Measurements from ENCODE around the gene SLC35F1. TPM values are rescaled to one million over a fixed set of nuclear protein-coding genes. Genes with fewer than 3 reads are reported as not detected.

SLC35F1 gene
- total RNA-seq, 5 donors from 2014 or later (not counting 1 experiment from before 2014, with no cell fraction given) = not detected

DNA sequence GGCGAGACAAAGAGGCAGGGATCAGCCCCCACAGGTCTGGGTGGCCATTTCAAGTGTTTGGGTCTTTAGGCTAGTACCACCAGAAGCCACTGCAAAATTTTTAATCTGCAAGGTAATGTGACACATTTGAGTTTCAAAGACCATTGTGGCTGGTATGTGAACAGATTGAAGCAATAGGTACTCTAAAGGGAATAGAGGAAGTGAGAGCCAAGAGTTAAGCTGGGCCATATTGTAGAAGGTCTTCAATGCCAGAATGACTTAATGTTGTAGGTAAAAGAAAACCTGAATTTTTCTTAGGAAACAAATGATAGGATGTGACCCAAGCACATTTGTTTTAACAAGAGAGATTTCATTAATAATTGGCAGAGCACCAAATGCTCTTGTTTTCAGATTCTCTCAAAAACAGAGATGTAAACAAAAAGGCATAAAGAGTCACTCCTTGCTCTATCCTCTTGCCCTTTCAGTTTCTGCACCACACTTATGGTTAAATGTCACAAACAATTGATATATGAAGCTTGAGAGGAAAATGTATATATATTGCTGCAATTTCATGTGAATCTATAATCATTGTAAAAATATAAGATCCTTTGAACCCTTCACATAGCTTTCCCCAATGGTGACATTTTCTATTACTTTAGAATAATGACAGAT is 333.9 kb downstream of the SLC35F1 start:
- Histone ChIP-seq H3K9me3 (no peaks in the 10 kb centered on the region), H3K27ac (ENCODE audit: low read length) (no peak overlapping the region), H3K4me1 (ENCODE audit: control insufficient read depth in 1 of 2, extremely low read depth in 1 of 2, insufficient read depth in 2 of 2, low read length in 2 of 2) (no peaks in the 10 kb centered on the region), H3K4me3 (ENCODE audit: control insufficient read depth in 1 of 2, extremely low read depth in 1 of 2, low read length in 1 of 2) (no peak overlapping the region), H3K36me3 (ENCODE audit: control insufficient read depth in 2 of 2, extremely low read depth in 1 of 2, insufficient read depth in 1 of 2, low read length in 1 of 2) (no peaks in the 10 kb centered on the region), H3K27me3 (replicated peaks in 1 of 2; ENCODE audit: control insufficient read depth in 2 of 2, extremely low read depth in 1 of 2, insufficient read depth in 2 of 2, low read length in 1 of 2) (peaks cover 0 to 5% of the 10 kb centered on the region in 2 experiments)
- CTCF ChIA-PET = no interaction called here
- peaks cover 30 to 55% of the 10 kb centered on the region in 2 donors for H3K27me3 Mint-ChIP-seq
- WGBS (ENCODE audit: insufficient coverage) = 71% methylated on average over 1 of the region's 1 CpG
- no peaks in the 10 kb centered on the region for H3K9me3 Mint-ChIP-seq
- H3K4me1 Mint-ChIP-seq = no peaks in the 10 kb centered on the region
- POLR2A ChIA-PET = interaction anchor here in 1 of 2 donors (0.6 kb wide), 1 partner anchor 229 kb away, joined by 5 read pairs; no protein-coding TSS in a partner anchor
- ATAC-seq (replicated peaks in 1 of 4) (no peak), DNase-seq (no peak)
- no peaks in the 10 kb centered on the region for H3K36me3 Mint-ChIP-seq
- H3K4me3 Mint-ChIP-seq = no peak overlapping the region
- no peak overlapping the region for H3K27ac Mint-ChIP-seq

DNA sequence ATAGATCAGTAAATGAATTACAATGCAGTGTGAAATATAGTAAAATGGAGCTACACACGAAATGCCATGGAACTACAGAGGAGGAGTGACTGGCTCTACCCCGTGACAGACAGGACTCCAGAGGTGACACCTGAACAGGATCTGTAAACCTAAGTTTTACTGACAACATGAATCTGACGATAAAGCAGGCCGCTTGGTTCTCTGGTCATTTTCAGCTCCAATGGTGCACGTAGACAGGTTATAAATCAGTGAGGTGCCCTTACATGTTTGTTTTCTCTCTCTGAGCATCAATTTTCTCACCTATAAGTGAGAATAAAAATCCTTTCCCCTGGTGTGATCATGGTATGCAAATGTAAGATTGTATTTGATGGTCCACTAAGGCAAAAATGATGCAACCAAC is 339.3 kb downstream of the SLC35F1 start:
- no peak for DNase-seq
- peaks cover 0 to 2% (median 0%) of the 10 kb centered on the region in 3 donors for H3K4me1 Mint-ChIP-seq
- no peak overlapping the region for H3K4me3 Mint-ChIP-seq
- peaks cover 0 to 5% of the 10 kb centered on the region in 2 experiments for H3K27me3 ChIP-seq (replicated peaks in 1 of 2; ENCODE audit: control insufficient read depth in 2 of 2, extremely low read depth in 1 of 2, insufficient read depth in 2 of 2, low read length in 1 of 2)
- ATAC-seq (replicated peaks in 1 of 4) = no peak
- H3K27ac ChIP-seq (ENCODE audit: low read length) = no peak overlapping the region
- no peaks in the 10 kb centered on the region for H3K9me3 ChIP-seq
- peaks cover 34 to 43% of the 10 kb centered on the region in 2 donors for H3K27me3 Mint-ChIP-seq
- H3K27ac Mint-ChIP-seq = no peak overlapping the region
- ChIA-PET POLR2A (no interaction called here), CTCF (no interaction called here)
- 76% methylated on average over 4 of the region's 5 CpGs for WGBS (ENCODE audit: insufficient coverage)
- no peaks in the 10 kb centered on the region for H3K4me1 ChIP-seq (ENCODE audit: control insufficient read depth in 1 of 2, extremely low read depth in 1 of 2, insufficient read depth in 2 of 2, low read length in 2 of 2)
- H3K9me3 Mint-ChIP-seq = no peaks in the 10 kb centered on the region
- no peaks in the 10 kb centered on the region for H3K36me3 ChIP-seq (ENCODE audit: control insufficient read depth in 2 of 2, extremely low read depth in 1 of 2, insufficient read depth in 1 of 2, low read length in 1 of 2)
- no peak overlapping the region for H3K4me3 ChIP-seq (ENCODE audit: control insufficient read depth in 1 of 2, extremely low read depth in 1 of 2, low read length in 1 of 2)
- H3K36me3 Mint-ChIP-seq = no peaks in the 10 kb centered on the region

DNA sequence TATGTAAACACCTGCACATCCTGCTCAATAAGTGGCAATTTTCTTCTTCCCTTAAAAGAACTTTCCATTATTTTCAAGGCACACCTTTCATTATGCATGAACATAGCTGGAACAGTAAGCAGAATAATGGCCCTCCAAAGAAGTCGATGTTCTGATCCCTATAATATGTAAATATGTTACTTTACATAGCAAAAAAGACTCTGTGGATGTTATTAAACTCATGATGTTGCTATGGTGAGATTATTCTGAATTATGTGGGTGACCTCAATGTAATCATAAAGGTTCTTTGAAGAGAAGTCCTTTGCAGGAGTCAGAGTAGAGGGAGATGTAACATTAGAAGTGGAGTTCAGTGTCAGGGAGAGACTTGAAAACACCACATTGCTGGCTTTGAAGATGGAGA is 341.1 kb downstream of the SLC35F1 start:
- no peaks in the 10 kb centered on the region for H3K4me1 ChIP-seq (ENCODE audit: control insufficient read depth in 1 of 2, extremely low read depth in 1 of 2, insufficient read depth in 2 of 2, low read length in 2 of 2)
- ATAC-seq (replicated peaks in 1 of 4) = no peak
- Mint-ChIP-seq H3K36me3 (no peaks in the 10 kb centered on the region), H3K4me1 (peaks cover 0 to 2% (median 0%) of the 10 kb centered on the region in 3 donors), H3K27me3 (peaks cover 27 to 33% of the 10 kb centered on the region in 2 donors), H3K4me3 (no peak overlapping the region), H3K27ac (no peak overlapping the region), H3K9me3 (no peaks in the 10 kb centered on the region)
- H3K27me3 ChIP-seq (replicated peaks in 1 of 2; ENCODE audit: control insufficient read depth in 2 of 2, extremely low read depth in 1 of 2, insufficient read depth in 2 of 2, low read length in 1 of 2) = peaks cover 0 to 5% of the 10 kb centered on the region in 2 experiments
- CTCF ChIA-PET = no interaction called here
- no peaks in the 10 kb centered on the region for H3K36me3 ChIP-seq (ENCODE audit: control insufficient read depth in 2 of 2, extremely low read depth in 1 of 2, insufficient read depth in 1 of 2, low read length in 1 of 2)
- no peak overlapping the region for H3K4me3 ChIP-seq (ENCODE audit: control insufficient read depth in 1 of 2, extremely low read depth in 1 of 2, low read length in 1 of 2)
- no peaks in the 10 kb centered on the region for H3K9me3 ChIP-seq
- H3K27ac ChIP-seq (ENCODE audit: low read length) = no peak overlapping the region
- POLR2A ChIA-PET = no interaction called here
- no CpG with 5 or more reads among the region's 1 CpG for WGBS (ENCODE audit: insufficient coverage)
- no peak for DNase-seq

DNA sequence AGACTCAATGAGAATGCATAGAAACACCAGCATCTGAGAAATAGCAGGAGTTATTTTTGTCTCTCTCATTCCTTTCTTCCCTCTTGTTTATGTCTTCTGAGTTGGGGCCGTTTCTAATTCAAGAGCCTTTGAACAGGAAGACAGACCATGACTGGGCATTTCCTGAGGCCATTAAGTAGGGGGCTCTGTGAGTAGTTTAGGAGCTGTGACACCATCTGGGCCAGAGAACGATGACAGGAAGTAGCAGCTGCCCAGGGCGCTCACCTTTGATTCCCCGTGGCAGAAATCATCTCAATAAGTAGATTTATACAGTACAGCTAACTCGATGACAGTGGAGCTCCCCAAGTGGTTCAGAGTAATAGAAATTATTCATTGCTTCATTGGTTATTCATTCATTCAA is 342.6 kb downstream of the SLC35F1 start:
- H3K36me3 ChIP-seq (ENCODE audit: control insufficient read depth in 2 of 2, extremely low read depth in 1 of 2, insufficient read depth in 1 of 2, low read length in 1 of 2) = no peaks in the 10 kb centered on the region
- no peak overlapping the region for H3K27ac ChIP-seq (ENCODE audit: low read length)
- CTCF ChIA-PET = no interaction called here
- no peaks in the 10 kb centered on the region for H3K4me1 ChIP-seq (ENCODE audit: control insufficient read depth in 1 of 2, extremely low read depth in 1 of 2, insufficient read depth in 2 of 2, low read length in 2 of 2)
- no peaks in the 10 kb centered on the region for H3K9me3 Mint-ChIP-seq
- no peaks in the 10 kb centered on the region for H3K9me3 ChIP-seq
- no peak overlapping the region for H3K27ac Mint-ChIP-seq
- ATAC-seq (replicated peaks in 1 of 4) (no peak), DNase-seq (no peak)
- H3K4me1 Mint-ChIP-seq = peaks cover 0 to 2% (median 0%) of the 10 kb centered on the region in 3 donors
- no peak overlapping the region for H3K4me3 Mint-ChIP-seq
- H3K4me3 ChIP-seq (ENCODE audit: control insufficient read depth in 1 of 2, extremely low read depth in 1 of 2, low read length in 1 of 2) = no peak overlapping the region
- no peaks in the 10 kb centered on the region for H3K36me3 Mint-ChIP-seq
- POLR2A ChIA-PET = no interaction called here
- no CpG with 5 or more reads among the region's 5 CpGs for WGBS (ENCODE audit: insufficient coverage)
- H3K27me3 Mint-ChIP-seq = peaks cover 19 to 24% of the 10 kb centered on the region in 2 donors
- peaks cover 0 to 5% of the 10 kb centered on the region in 2 experiments for H3K27me3 ChIP-seq (replicated peaks in 1 of 2; ENCODE audit: control insufficient read depth in 2 of 2, extremely low read depth in 1 of 2, insufficient read depth in 2 of 2, low read length in 1 of 2)

DNA sequence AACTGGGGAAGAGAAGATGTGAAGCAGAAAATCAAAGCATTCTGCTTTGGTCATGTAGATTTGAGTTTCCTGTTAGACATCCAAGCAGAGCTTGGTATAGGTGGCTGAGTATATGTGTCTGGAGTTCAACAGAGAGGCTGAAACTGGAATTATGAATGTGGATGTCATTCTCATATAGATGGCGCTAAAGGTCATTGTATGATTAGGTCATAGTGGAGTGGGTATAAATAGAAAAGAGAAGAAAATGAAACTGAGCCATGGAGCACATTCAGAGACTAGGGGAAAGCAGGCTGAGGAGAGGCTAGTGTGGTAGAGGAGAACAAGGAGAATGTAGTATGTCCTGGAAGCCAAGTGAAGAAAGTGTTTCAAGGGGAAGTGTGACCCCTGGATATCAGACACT is 345.4 kb downstream of the SLC35F1 start:
- no peak overlapping the region for H3K4me3 Mint-ChIP-seq

DNA sequence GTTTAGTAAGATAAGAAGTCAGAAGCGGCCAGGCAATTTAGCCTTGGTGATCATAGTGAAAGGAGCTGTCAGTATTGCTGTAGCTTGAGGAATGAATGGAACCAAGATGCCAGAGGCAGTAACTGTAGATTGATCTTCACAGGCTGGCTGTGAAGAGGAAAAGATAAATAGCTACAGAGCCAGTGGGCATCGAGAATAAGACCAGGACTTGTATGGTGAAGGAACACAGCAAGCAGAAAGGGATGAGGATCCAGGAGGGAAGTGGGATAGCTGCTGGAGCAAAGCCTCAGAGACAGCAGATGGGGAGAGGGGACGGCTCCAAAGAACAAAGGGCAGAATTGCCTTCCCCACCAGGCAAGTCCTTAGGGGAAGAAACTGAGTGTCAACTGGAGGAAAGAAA is 346.7 kb downstream of the SLC35F1 start:
- H3K27ac Mint-ChIP-seq = no peak overlapping the region

More for the DNA sequence above, 345.4 kb downstream of the SLC35F1 start:
- DNase-seq (no peak), ATAC-seq (replicated peaks in 1 of 4) (no peak)
- Histone ChIP-seq H3K9me3 (no peaks in the 10 kb centered on the region), H3K27ac (ENCODE audit: low read length) (no peak overlapping the region), H3K4me1 (ENCODE audit: control insufficient read depth in 1 of 2, extremely low read depth in 1 of 2, insufficient read depth in 2 of 2, low read length in 2 of 2) (no peaks in the 10 kb centered on the region), H3K36me3 (ENCODE audit: control insufficient read depth in 2 of 2, extremely low read depth in 1 of 2, insufficient read depth in 1 of 2, low read length in 1 of 2) (no peaks in the 10 kb centered on the region), H3K4me3 (ENCODE audit: control insufficient read depth in 1 of 2, extremely low read depth in 1 of 2, low read length in 1 of 2) (no peak overlapping the region), H3K27me3 (replicated peaks in 1 of 2; ENCODE audit: control insufficient read depth in 2 of 2, extremely low read depth in 1 of 2, insufficient read depth in 2 of 2, low read length in 1 of 2) (no peaks in the 10 kb centered on the region)
- 82% methylated on average over 1 of the region's 1 CpG for WGBS (ENCODE audit: insufficient coverage)
- Mint-ChIP-seq H3K4me1 (peaks cover 0 to 2% (median 0%) of the 10 kb centered on the region in 3 donors), H3K36me3 (no peaks in the 10 kb centered on the region), H3K9me3 (no peaks in the 10 kb centered on the region), H3K27ac (no peak overlapping the region), H3K27me3 (peaks cover 4 to 8% of the 10 kb centered on the region in 2 donors)
- ChIA-PET CTCF (no interaction called here), POLR2A (no interaction called here)

More for the DNA sequence above, 346.7 kb downstream of the SLC35F1 start:
- DNase-seq (no peak), ATAC-seq (replicated peaks in 1 of 4) (no peak)
- Histone ChIP-seq H3K4me1 (ENCODE audit: control insufficient read depth in 1 of 2, extremely low read depth in 1 of 2, insufficient read depth in 2 of 2, low read length in 2 of 2) (no peaks in the 10 kb centered on the region), H3K4me3 (ENCODE audit: control insufficient read depth in 1 of 2, extremely low read depth in 1 of 2, low read length in 1 of 2) (no peak overlapping the region), H3K36me3 (ENCODE audit: control insufficient read depth in 2 of 2, extremely low read depth in 1 of 2, insufficient read depth in 1 of 2, low read length in 1 of 2) (no peaks in the 10 kb centered on the region), H3K9me3 (no peaks in the 10 kb centered on the region), H3K27me3 (replicated peaks in 1 of 2; ENCODE audit: control insufficient read depth in 2 of 2, extremely low read depth in 1 of 2, insufficient read depth in 2 of 2, low read length in 1 of 2) (no peaks in the 10 kb centered on the region), H3K27ac (ENCODE audit: low read length) (no peak overlapping the region)
- ChIA-PET POLR2A (no interaction called here), CTCF (no interaction called here)
- H3K4me1 Mint-ChIP-seq = peaks cover 0 to 2% (median 0%) of the 10 kb centered on the region in 3 donors
- WGBS (ENCODE audit: insufficient coverage) = 72% methylated on average over 3 of the region's 3 CpGs
- H3K27me3 Mint-ChIP-seq = peaks cover 0 to 8% of the 10 kb centered on the region in 2 donors
- no peak overlapping the region for H3K4me3 Mint-ChIP-seq
- no peaks in the 10 kb centered on the region for H3K36me3 Mint-ChIP-seq
- H3K9me3 Mint-ChIP-seq = no peaks in the 10 kb centered on the region
